Right atrium auricular region (tissue), 2 donors: ENCODE data around the gene MRPS25. TPM values are rescaled to one million over a fixed set of nuclear protein-coding genes. Genes with fewer than 3 reads are reported as not detected.
A peak's percentile ranks its signal among the peaks of the same experiment; 100 is the strongest.
"Not testable (repeated sequence)": the region's sequence is repeated elsewhere in the genome, so short reads cannot be mapped to it uniquely, and the experiment has no call there.

Experiments used
- DNase-seq: peaks from one replicate; pipeline ENCODE4 v3.0.0-alpha.2; 2019; ENCODE audit warnings: low spot score
- H3K27ac ChIP-seq, 2 donors: fragments of 200-600 bp; sonication (generic); 1 replicate in 1 of 2; 2 replicates in 1 of 2; pipeline ENCODE4 v1.5.1; 2016 to 2019
- H3K27me3 ChIP-seq, 2 donors: fragments of 200-600 bp; sonication (generic); one replicate each; pipeline versions ENCODE4 v1.5.1 to v1.6.0; 2017 to 2019
- H3K36me3 ChIP-seq: fragments of 200-600 bp; sonication (generic); one replicate; pipeline ENCODE4 v1.5.1; 2016
- H3K4me1 ChIP-seq, 2 donors: fragments of 200-600 bp; sonication (generic); one replicate each; pipeline versions ENCODE4 v1.5.1 to v1.6.0; 2017 to 2019
- H3K4me3 ChIP-seq, 2 donors: fragments of 200-600 bp; sonication (generic); 1 replicate in 1 of 2; 2 replicates in 1 of 2; pipeline ENCODE4 v1.5.1; 2017 to 2019; ENCODE audit warnings: mild to moderate bottlenecking in 1 of 2, moderate library complexity in 1 of 2
- H3K9me3 ChIP-seq, 2 donors: fragments of 200-600 bp; sonication (generic); one replicate each; pipeline ENCODE4 v1.5.1; 2019
- total RNA-seq, 2 donors: library from RNA; depleted of rRNA; stranded (reverse); fragments of >200 nt; gene quantifications; one replicate each; pipeline ENCODE4 v1.1.0, GENCODE V29; 2016
- TF ChIP-seq, protein P1 (sequence below), 2 donors: fragments of 200-600 bp; sonication (generic); IDR thresholded peaks; one replicate each; pipeline ENCODE4 v1.5.1; 2019; ENCODE audit warnings: antibody characterized with exemption in 2 of 2

The MRPS25 gene
- total RNA-seq, 2 donors from 2014 or later, result 29.2 to 121 TPM

DNA sequence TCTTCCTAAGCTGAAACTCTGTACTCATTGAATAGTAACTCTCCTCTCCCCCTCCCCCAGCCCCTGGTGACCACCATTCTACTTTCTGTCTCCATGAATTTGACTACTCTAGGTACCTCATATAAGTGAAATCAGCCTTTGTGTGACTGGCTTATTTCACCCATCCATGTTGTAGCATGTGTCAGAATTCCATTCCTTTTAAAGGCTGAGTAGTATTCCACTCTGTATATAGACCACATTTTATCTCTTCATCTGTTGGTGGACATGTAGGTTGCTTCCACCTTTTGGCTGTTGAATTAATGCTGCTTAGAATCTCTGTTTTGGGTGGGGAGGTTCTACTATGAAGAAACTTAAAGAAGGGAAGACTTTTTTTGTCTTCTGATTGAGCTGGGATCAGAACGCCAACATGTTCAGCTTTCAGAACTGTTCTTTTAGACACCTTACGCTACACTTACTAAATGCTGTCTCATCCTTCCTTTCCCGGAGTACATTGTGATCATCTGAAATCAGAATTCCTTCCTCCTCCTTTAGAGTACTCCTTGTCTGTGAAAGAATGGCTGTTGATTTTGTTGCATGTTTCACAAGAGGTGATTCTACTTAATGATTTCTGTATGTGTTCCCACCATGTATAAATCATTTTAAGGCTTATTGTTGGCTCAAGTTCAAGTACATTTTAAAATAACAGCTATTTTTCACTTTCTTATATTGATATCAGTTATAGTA lies 50.3 kb downstream of the MRPS25 start:
- Histone ChIP-seq H3K4me3 (no peak overlapping the region), H3K27ac (peak overlapping the region in 1 of 2 donors; percentile 12), H3K27me3 (no peaks in the 10 kb centered on the region), H3K36me3 (peaks cover 60% of the 10 kb centered on the region), H3K9me3 (no peaks in the 10 kb centered on the region), H3K4me1 (peaks cover 0 to 6% of the 10 kb centered on the region in 2 donors)
- no peak for DNase-seq
- TF ChIP-seq, protein P1, sequence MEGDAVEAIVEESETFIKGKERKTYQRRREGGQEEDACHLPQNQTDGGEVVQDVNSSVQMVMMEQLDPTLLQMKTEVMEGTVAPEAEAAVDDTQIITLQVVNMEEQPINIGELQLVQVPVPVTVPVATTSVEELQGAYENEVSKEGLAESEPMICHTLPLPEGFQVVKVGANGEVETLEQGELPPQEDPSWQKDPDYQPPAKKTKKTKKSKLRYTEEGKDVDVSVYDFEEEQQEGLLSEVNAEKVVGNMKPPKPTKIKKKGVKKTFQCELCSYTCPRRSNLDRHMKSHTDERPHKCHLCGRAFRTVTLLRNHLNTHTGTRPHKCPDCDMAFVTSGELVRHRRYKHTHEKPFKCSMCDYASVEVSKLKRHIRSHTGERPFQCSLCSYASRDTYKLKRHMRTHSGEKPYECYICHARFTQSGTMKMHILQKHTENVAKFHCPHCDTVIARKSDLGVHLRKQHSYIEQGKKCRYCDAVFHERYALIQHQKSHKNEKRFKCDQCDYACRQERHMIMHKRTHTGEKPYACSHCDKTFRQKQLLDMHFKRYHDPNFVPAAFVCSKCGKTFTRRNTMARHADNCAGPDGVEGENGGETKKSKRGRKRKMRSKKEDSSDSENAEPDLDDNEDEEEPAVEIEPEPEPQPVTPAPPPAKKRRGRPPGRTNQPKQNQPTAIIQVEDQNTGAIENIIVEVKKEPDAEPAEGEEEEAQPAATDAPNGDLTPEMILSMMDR (IDR thresholded peaks at IDR 0.05), result no peak

DNA sequence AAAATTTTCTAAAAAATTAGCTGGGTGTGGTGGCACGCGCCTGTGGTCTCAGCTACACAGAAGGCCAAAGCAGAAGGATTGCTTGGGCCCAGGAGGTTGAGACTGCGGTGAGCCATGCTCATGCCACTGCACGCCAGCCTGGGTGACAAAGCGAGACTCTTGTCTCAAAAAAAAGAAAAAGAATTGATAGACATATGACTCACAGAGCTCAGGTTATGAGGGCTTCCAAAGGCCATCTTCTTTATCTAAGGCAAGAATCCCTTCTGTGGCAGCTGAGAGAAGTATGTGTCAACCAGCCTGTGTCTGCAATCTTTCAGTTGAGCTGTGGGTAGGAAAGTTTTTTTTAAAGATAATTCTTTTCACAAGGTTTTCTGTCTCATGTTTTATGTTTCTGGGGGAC lies 53.9 kb downstream of the MRPS25 start:
- Histone ChIP-seq H3K27ac (no peak overlapping the region), H3K4me1 (peaks cover 0 to 6% of the 10 kb centered on the region in 2 donors), H3K36me3 (peaks cover 27% of the 10 kb centered on the region), H3K27me3 (no peaks in the 10 kb centered on the region), H3K4me3 (no peak overlapping the region), H3K9me3 (no peaks in the 10 kb centered on the region)
- TF ChIP-seq, protein P1 (IDR thresholded peaks at IDR 0.05), result no peak
- DNase-seq, result no peak

DNA sequence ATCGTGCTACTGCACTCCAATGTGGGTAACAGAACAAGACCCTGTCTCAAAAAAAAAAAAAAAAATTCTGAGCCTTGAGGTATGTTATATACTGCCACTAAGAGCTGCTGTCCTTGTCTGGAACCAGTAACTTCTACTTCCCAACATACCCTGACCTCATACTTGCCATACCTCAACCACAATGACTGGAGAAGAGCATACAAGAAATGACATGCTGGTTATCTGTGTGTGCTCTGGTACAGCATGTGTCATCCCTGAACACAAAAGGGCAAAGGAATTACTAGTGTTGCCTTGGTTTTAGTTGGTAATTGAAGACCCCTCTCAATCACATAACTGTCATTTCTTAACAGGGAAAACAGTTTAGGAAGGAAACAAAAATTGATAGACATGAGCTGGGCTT lies 54.5 kb downstream of the MRPS25 start:
- no peak for DNase-seq
- H3K27ac ChIP-seq, result no peak overlapping the region
- H3K9me3 ChIP-seq, result no peaks in the 10 kb centered on the region
- TF ChIP-seq, protein P1 (IDR thresholded peaks at IDR 0.05), result no peak
- H3K36me3 ChIP-seq, result peaks cover 26% of the 10 kb centered on the region
- H3K4me1 ChIP-seq, result peaks cover 0 to 4% of the 10 kb centered on the region in 2 donors
- no peaks in the 10 kb centered on the region for H3K27me3 ChIP-seq
- no peak overlapping the region for H3K4me3 ChIP-seq

DNA sequence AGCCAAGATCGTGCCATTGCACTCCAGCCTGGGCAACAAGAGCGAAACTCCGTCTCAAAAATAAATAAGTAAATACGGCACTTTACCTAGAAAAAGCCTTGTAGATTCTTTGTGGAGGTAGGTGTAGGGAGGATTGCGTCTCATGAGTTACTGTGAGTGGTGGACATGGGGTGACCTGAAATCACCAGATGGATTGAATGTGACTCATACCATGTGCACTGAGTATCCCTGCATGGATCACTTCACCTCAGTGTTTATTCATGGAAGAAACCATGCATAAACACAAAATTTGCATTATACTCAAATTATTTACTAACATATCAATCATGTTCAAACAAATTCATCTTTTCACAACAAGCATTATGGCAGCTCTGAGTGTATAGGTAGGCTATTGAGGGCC lies 55.9 kb downstream of the MRPS25 start:
- DNase-seq, result no peak
- TF ChIP-seq, protein P1 (IDR thresholded peaks at IDR 0.05), result no peak
- H3K36me3 ChIP-seq, result peaks cover 20% of the 10 kb centered on the region
- H3K9me3 ChIP-seq, result no peaks in the 10 kb centered on the region
- H3K4me3 ChIP-seq, result no peak overlapping the region
- H3K27me3 ChIP-seq, result no peaks in the 10 kb centered on the region
- H3K4me1 ChIP-seq, result no peaks in the 10 kb centered on the region
- no peak overlapping the region for H3K27ac ChIP-seq

DNA sequence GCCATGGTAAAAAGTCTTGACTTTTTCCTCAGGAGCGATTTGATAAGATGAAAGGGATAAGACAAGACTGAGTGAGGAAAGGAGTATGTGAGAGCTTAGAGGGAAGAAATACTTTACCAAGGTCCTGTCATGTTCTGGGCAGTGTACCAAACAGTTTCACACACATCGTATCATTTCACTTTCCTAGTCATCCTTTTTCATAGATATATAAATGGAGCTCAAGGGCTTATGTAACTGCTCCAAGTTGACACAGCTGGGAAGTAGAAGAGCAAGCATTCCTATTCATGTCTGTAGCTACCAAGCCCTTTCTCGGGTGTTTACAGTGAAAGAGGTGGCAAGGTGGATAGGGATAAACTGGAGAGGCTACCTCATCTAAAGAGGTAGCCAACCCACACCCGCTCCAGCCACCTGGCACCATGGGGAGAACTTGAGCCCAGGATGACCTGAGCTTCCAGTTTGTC lies 57.4 kb downstream of the MRPS25 start:
- Histone ChIP-seq H3K27ac (no peak overlapping the region), H3K27me3 (no peaks in the 10 kb centered on the region), H3K36me3 (peaks cover 15% of the 10 kb centered on the region), H3K9me3 (no peaks in the 10 kb centered on the region), H3K4me1 (no peaks in the 10 kb centered on the region), H3K4me3 (no peak overlapping the region)
- TF ChIP-seq, protein P1 (IDR thresholded peaks at IDR 0.05), result no peak
- no peak for DNase-seq

DNA sequence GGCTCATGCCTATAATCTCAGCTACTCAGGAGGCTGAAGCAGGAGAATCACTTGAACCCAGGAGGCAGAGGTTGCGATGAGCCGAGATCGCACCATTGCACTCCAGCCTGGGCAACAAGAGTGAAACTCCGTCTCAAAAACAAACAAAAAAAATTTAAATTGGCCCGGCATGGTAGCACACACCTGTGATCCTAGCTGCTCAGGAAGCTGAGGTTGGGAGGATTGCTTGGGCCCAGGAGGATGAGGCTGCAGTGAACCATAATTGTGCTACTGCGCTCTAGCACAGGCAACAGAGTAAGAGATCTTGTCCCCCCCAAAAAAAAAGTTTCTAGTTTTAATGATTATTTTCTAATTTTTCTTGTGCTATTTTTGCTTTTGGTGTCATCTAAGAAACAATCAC lies 65.9 kb downstream of the MRPS25 start:
- DNase-seq, H3K27me3 ChIP-seq, H3K4me1 ChIP-seq, H3K4me3 ChIP-seq, H3K9me3 ChIP-seq, H3K27ac ChIP-seq, H3K36me3 ChIP-seq: not testable (repeated sequence)

Other genes starting within 250 kb of the MRPS25 start
- gene FGD5, start 246.4 kb downstream of the MRPS25 start, total RNA-seq, result 10 to 100 TPM in 1 of 2 donors, 1 to 10 TPM in 1; 9.6 to 18.8 TPM
- 10 to 100 TPM; 22.3 to 29.2 TPM for gene NR2C2, start 117.7 kb downstream of the MRPS25 start, total RNA-seq
- 10 to 100 TPM; 18.5 to 22.2 TPM for gene RBSN, start 33.8 kb upstream of the MRPS25 start, total RNA-seq
- gene CAPN7, start 140.9 kb upstream of the MRPS25 start, total RNA-seq, result 10 to 100 TPM; 21.2 to 21.3 TPM